Measurements from ENCODE around the gene WWOX.

DNA sequence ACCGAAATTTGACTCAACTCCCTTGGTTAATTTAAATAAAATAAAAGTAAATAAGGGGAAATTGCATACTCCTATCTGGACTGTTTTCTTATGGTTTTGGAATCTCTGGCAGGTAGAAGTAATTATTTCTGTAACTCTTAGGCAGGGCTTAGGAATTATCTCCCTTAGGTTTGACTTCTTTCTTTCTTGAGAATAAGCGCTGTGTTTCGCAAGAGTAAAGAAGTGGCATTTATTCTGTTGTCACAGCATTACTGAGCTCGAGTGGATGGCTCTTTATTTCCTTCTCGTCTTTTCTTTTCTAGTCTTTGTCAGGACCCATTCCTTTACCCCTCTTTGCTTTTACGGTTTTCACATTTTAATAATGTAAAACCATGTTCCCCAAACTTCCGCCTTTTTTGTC, 633.2 kb downstream of the WWOX start:
- TF ChIP-seq PATZ1 (CRISPR knock-in tag; IDR thresholded peaks at IDR 0.05; ENCODE audit: borderline replicate concordance) (no peak), RARB (CRISPR knock-in tag; IDR thresholded peaks at IDR 0.05) (no peak), CSDC2 (CRISPR knock-in tag; IDR thresholded peaks at IDR 0.05) (no peak), ESRRG (CRISPR knock-in tag; IDR thresholded peaks at IDR 0.05) (no peak), ZFP30 (CRISPR knock-in tag; IDR thresholded peaks at IDR 0.05) (no peak)
- TF ChIP-seq, protein P1, sequence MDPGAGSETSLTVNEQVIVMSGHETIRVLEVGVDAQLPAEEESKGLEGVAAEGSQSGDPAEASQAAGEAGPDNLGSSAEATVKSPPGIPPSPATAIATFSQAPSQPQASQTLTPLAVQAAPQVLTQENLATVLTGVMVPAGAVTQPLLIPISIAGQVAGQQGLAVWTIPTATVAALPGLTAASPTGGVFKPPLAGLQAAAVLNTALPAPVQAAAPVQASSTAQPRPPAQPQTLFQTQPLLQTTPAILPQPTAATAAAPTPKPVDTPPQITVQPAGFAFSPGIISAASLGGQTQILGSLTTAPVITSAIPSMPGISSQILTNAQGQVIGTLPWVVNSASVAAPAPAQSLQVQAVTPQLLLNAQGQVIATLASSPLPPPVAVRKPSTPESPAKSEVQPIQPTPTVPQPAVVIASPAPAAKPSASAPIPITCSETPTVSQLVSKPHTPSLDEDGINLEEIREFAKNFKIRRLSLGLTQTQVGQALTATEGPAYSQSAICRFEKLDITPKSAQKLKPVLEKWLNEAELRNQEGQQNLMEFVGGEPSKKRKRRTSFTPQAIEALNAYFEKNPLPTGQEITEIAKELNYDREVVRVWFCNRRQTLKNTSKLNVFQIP (CRISPR knock-in tag; IDR thresholded peaks at IDR 0.05; ENCODE audit: borderline replicate concordance, low read depth) = no peak

Measured in SK-N-SH treated with all-trans-retinoic acid at 6 μM for 48 hours (cell line).